Smooth muscle cell (in vitro differentiated cells): ENCODE measurements around the gene MIER2. TPM values are rescaled to one million over a fixed set of nuclear protein-coding genes. Genes with fewer than 3 reads are reported as not detected.

Experiments
- DNase-seq: peaks from one replicate; lab custom pipeline; 2025; ENCODE audit not compliant: unreplicated experiment; lab: John Stamatoyannopoulos, UW
- H2AFZ ChIP-seq: fragments of 200-600 bp; sonication (generic); 2 replicates; pipeline ENCODE4 v1.6.0; 2016; ENCODE audit warnings: antibody characterized with exemption, low read depth, mild to moderate bottlenecking
- H3F3A ChIP-seq: fragments of 200-600 bp; sonication (generic); 2 replicates; pipeline ENCODE4 v1.6.0; 2017; ENCODE audit warnings: antibody characterized with exemption, low read depth
- H3K27ac ChIP-seq: fragments of 200-600 bp; sonication (generic); 2 replicates; pipeline ENCODE4 v1.5.1; 2016; ENCODE audit warnings: low read depth, mild to moderate bottlenecking
- H3K27me3 ChIP-seq: fragments of 200-600 bp; sonication (generic); 2 replicates; pipeline ENCODE4 v1.6.1; 2016; ENCODE audit warnings: low read depth, mild to moderate bottlenecking
- H3K36me3 ChIP-seq: fragments of 200-600 bp; sonication (generic); 2 replicates; pipeline ENCODE4 v1.5.1; 2016; ENCODE audit warnings: low read depth
- H3K4me1 ChIP-seq: fragments of 200-600 bp; sonication (generic); 2 replicates; pipeline ENCODE4 v1.5.1; 2016; ENCODE audit warnings: low read depth
- H3K4me2 ChIP-seq: fragments of 200-600 bp; sonication (generic); 2 replicates; pipeline ENCODE4 v1.6.0; 2016; ENCODE audit warnings: mild to moderate bottlenecking
- H3K4me3 ChIP-seq: fragments of 200-600 bp; sonication (generic); 2 replicates; pipeline ENCODE4 v1.5.1; 2016; ENCODE audit warnings: mild to moderate bottlenecking
- H3K79me2 ChIP-seq: fragments of 200-600 bp; sonication (generic); 2 replicates; pipeline ENCODE4 v1.6.0; 2016; ENCODE audit warnings: low read depth, mild to moderate bottlenecking
- H3K9ac ChIP-seq: fragments of 200-600 bp; sonication (generic); 2 replicates; pipeline ENCODE4 v1.6.0; 2016; ENCODE audit warnings: low read depth
- H3K9me3 ChIP-seq: fragments of 200-600 bp; sonication (generic); replicated peaks from 2 replicates; pipeline ENCODE4 v1.5.1; 2016; ENCODE audit warnings: low read depth
- H4K20me1 ChIP-seq: fragments of 200-600 bp; sonication (generic); 2 replicates; pipeline ENCODE4 v1.6.0; 2016; ENCODE audit warnings: low read depth
- CTCF ChIP-seq: fragments of 200-600 bp; sonication (generic); IDR thresholded peaks from 2 replicates; pipeline ENCODE4 v1.5.1; 2017; ENCODE audit warnings: borderline replicate concordance, mild to moderate bottlenecking, antibody characterized with exemption; ENCODE audit not compliant: insufficient read depth, poor library complexity, severe bottlenecking
- WGBS: methylation state at CpG from one replicate; pipeline ENCODE4 v1.1.7; 2016; ENCODE audit warnings: low lambda C conversion rate; 5-methylcytosine and 5-hydroxymethylcytosine counted together
- polyA plus RNA-seq: library from polyadenylated mRNA; unstranded; fragments of >200 nt; fragmentation: Nextera tagmentation; extraction: Ambion mirVana; gene quantifications from 2 replicates; pipeline ENCODE4 v1.2.1, GENCODE V29; 2016
- total RNA-seq: library from RNA; depleted of rRNA; stranded (reverse); fragments of >200 nt; gene quantifications from 2 replicates; pipeline ENCODE4 v1.2.3, GENCODE V29; 2014

Gene MIER2
- total and polyA plus RNA-seq, 2 experiments from 2014 or later = 12.7 to 79.7 TPM

GRCh38 chr19:279656-280055 lies 64.9 kb downstream of the MIER2 start:
- no peaks in the 10 kb centered on the region for H3K79me2 ChIP-seq
- no peaks in the 10 kb centered on the region for H3K27me3 ChIP-seq
- WGBS = 87% methylated on average over 10 of the region's 10 CpGs

GRCh38 chr19:279231-279630 lies 65.4 kb downstream of the MIER2 start:
- no peak overlapping the region for H2AFZ ChIP-seq
- no peaks in the 10 kb centered on the region for H4K20me1 ChIP-seq
- no peak overlapping the region for H3K4me2 ChIP-seq
- no peaks in the 10 kb centered on the region for H3K79me2 ChIP-seq
- H3F3A ChIP-seq = no peaks in the 10 kb centered on the region
- H3K4me3 ChIP-seq = no peak overlapping the region
- H3K27ac ChIP-seq = no peak overlapping the region
- H3K36me3 ChIP-seq = no peaks in the 10 kb centered on the region
- H3K9me3 ChIP-seq = no peaks in the 10 kb centered on the region
- H3K4me1 ChIP-seq = peaks cover 8% of the 10 kb centered on the region
- H3K9ac ChIP-seq = no peak overlapping the region
- no peak for DNase-seq
- no peak for TF ChIP-seq CTCF
- H3K27me3 ChIP-seq = no peaks in the 10 kb centered on the region
- WGBS = 89% methylated on average over 8 of the region's 8 CpGs

More at GRCh38 chr19:279656-280055, 64.9 kb downstream of the MIER2 start:
- Histone ChIP-seq H4K20me1 (no peaks in the 10 kb centered on the region), H3K9ac (no peak overlapping the region), H3K4me2 (no peak overlapping the region), H3F3A (no peaks in the 10 kb centered on the region), H3K4me1 (peaks cover 8% of the 10 kb centered on the region), H3K9me3 (no peaks in the 10 kb centered on the region), H3K4me3 (no peak overlapping the region), H3K36me3 (no peaks in the 10 kb centered on the region), H3K27ac (no peak overlapping the region), H2AFZ (no peak overlapping the region)
- TF ChIP-seq CTCF = no peak
- no peak for DNase-seq

GRCh38 chr19:277581-278165 lies 66.9 kb downstream of the MIER2 start:
- DNase-seq = no peak
- H3K27ac ChIP-seq = no peak overlapping the region
- H3K9me3 ChIP-seq = no peaks in the 10 kb centered on the region
- H3F3A ChIP-seq = no peaks in the 10 kb centered on the region
- peaks cover 8% of the 10 kb centered on the region for H3K4me1 ChIP-seq
- H3K4me3 ChIP-seq = no peak overlapping the region
- no peaks in the 10 kb centered on the region for H4K20me1 ChIP-seq
- no peak overlapping the region for H2AFZ ChIP-seq
- H3K4me2 ChIP-seq = no peak overlapping the region
- H3K36me3 ChIP-seq = no peaks in the 10 kb centered on the region
- no peaks in the 10 kb centered on the region for H3K27me3 ChIP-seq
- no peaks in the 10 kb centered on the region for H3K79me2 ChIP-seq
- H3K9ac ChIP-seq = no peak overlapping the region
- TF ChIP-seq CTCF = no peak
- WGBS = 44% methylated on average over 21 of the region's 21 CpGs

GRCh38 chr19:277131-277530 lies 67.5 kb downstream of the MIER2 start:
- H3K36me3 ChIP-seq = no peaks in the 10 kb centered on the region
- WGBS = 74% methylated on average over 7 of the region's 7 CpGs
- H2AFZ ChIP-seq = no peak overlapping the region
- no peaks in the 10 kb centered on the region for H3F3A ChIP-seq
- H3K4me3 ChIP-seq = no peak overlapping the region
- DNase-seq = no peak
- H4K20me1 ChIP-seq = no peaks in the 10 kb centered on the region
- no peaks in the 10 kb centered on the region for H3K79me2 ChIP-seq
- no peak overlapping the region for H3K27ac ChIP-seq
- no peak for TF ChIP-seq CTCF
- no peaks in the 10 kb centered on the region for H3K9me3 ChIP-seq
- H3K9ac ChIP-seq = no peak overlapping the region
- no peaks in the 10 kb centered on the region for H3K27me3 ChIP-seq
- no peak overlapping the region for H3K4me2 ChIP-seq
- peaks cover 8% of the 10 kb centered on the region for H3K4me1 ChIP-seq
